GM23338 (cell line): ENCODE results near the gene PSMD4. TPM values are rescaled to one million over a fixed set of nuclear protein-coding genes. Genes with fewer than 3 reads are reported as not detected.

Experiments used
- ATAC-seq: fragments of 200-7000 bp; cut with Tn5 transposase; 3 replicates; pipeline ENCODE4 v1.9.1; 2020
- DNase-seq: peaks from one replicate; pipeline ENCODE4 v3.0.0-alpha.2; 2015; ENCODE audit warnings: low spot score
- H2AFZ ChIP-seq: fragments of 200-600 bp; sonication (generic); 2 replicates; pipeline ENCODE4 v1.8.0; 2016; ENCODE audit warnings: antibody characterized with exemption, mild to moderate bottlenecking, moderate library complexity
- H3F3A ChIP-seq: fragments of 200-600 bp; sonication (generic); replicated peaks from 2 replicates; pipeline ENCODE4 v1.8.0; 2017; ENCODE audit warnings: antibody characterized with exemption, mixed run types, low read depth
- H3K27ac ChIP-seq: fragments of 200-600 bp; sonication (generic); 2 replicates; pipeline ENCODE4 v1.6.1; 2016; ENCODE audit warnings: low read depth
- H3K27me3 ChIP-seq: fragments of 200-600 bp; sonication (generic); 2 replicates; pipeline ENCODE4 v1.8.0; 2016; ENCODE audit warnings: mild to moderate bottlenecking, mixed run types, moderate library complexity; ENCODE audit not compliant: insufficient read depth
- H3K36me3 ChIP-seq: fragments of 200-600 bp; sonication (generic); 2 replicates; pipeline ENCODE4 v1.8.0; 2016; ENCODE audit warnings: mild to moderate bottlenecking; ENCODE audit not compliant: insufficient read depth
- H3K4me1 ChIP-seq: fragments of 200-600 bp; sonication (generic); 2 replicates; pipeline ENCODE4 v1.8.0; 2016; ENCODE audit warnings: mild to moderate bottlenecking, moderate library complexity; ENCODE audit not compliant: insufficient read depth
- H3K4me2 ChIP-seq: fragments of 200-600 bp; sonication (generic); 2 replicates; pipeline ENCODE4 v1.7.1; 2017; ENCODE audit warnings: mixed run types
- H3K4me3 ChIP-seq: fragments of 200-600 bp; sonication (generic); 2 replicates; pipeline ENCODE4 v1.6.1; 2016; ENCODE audit warnings: mixed run types
- H3K79me2 ChIP-seq: fragments of 200-600 bp; sonication (generic); replicated peaks from 2 replicates; pipeline ENCODE4 v1.8.0; 2017; ENCODE audit warnings: mild to moderate bottlenecking; ENCODE audit not compliant: insufficient read depth
- H3K9me2 ChIP-seq: fragments of 200-600 bp; sonication (generic); 2 replicates; pipeline ENCODE4 v1.8.0; 2017; ENCODE audit not compliant: insufficient read depth
- H4K20me1 ChIP-seq: fragments of 200-600 bp; sonication (generic); replicated peaks from 2 replicates; pipeline ENCODE4 v1.8.0; 2017; ENCODE audit warnings: mild to moderate bottlenecking; ENCODE audit not compliant: insufficient read depth
- H3K27ac Mint-ChIP-seq: 2 replicates; pipeline ENCODE4 v1.8.0; 2020; ENCODE audit warnings: inconsistent platforms, mild to moderate bottlenecking, moderate library complexity, mixed read lengths
- H3K27me3 Mint-ChIP-seq: 3 replicates; pipeline ENCODE4 v1.8.0; 2022; ENCODE audit warnings: low read depth, mild to moderate bottlenecking, moderate library complexity, mixed read lengths, inconsistent platforms; ENCODE audit not compliant: insufficient read depth, poor library complexity
- H3K36me3 Mint-ChIP-seq: 3 replicates; pipeline ENCODE4 v1.8.0; 2021; ENCODE audit warnings: low read depth, mild to moderate bottlenecking, inconsistent platforms, moderate library complexity, mixed read lengths
- H3K4me1 Mint-ChIP-seq: 3 replicates; pipeline ENCODE4 v1.8.0; 2020; ENCODE audit warnings: mild to moderate bottlenecking, inconsistent platforms, mixed read lengths
- H3K4me3 Mint-ChIP-seq: 3 replicates; pipeline ENCODE4 v1.8.0; 2021; ENCODE audit warnings: moderate library complexity, mild to moderate bottlenecking, inconsistent platforms, mixed read lengths
- H3K9me3 Mint-ChIP-seq: 3 replicates; pipeline ENCODE4 v1.8.0; 2020; ENCODE audit warnings: moderate library complexity, mild to moderate bottlenecking, inconsistent platforms, mixed read lengths
- ETS1 ChIP-seq: IDR thresholded peaks from 2 replicates; pipeline ENCODE4 v1.6.1; 2016; ENCODE audit warnings: antibody characterized with exemption
- EZH2 ChIP-seq: fragments of 200-600 bp; sonication (generic); IDR thresholded peaks from one replicate; pipeline ENCODE4 v1.8.0; 2017; ENCODE audit warnings: antibody characterized with exemption, mild to moderate bottlenecking, low read depth; ENCODE audit not compliant: unreplicated experiment
- JUNB ChIP-seq: IDR thresholded peaks from one replicate; pipeline ENCODE4 v1.6.1; 2016; ENCODE audit warnings: antibody characterized with exemption; ENCODE audit not compliant: unreplicated experiment
- NANOG ChIP-seq: IDR thresholded peaks from 2 replicates; pipeline ENCODE4 v1.6.1; 2016; ENCODE audit warnings: antibody characterized with exemption, borderline replicate concordance
- POLR2AphosphoS5 ChIP-seq: IDR thresholded peaks from 2 replicates; pipeline ENCODE4 v1.6.1; 2016; ENCODE audit warnings: antibody characterized with exemption, low read depth
- REST ChIP-seq: IDR thresholded peaks from one replicate; pipeline ENCODE4 v1.6.1; 2018; ENCODE audit warnings: antibody characterized with exemption; ENCODE audit not compliant: unreplicated experiment
- STAT1 ChIP-seq: IDR thresholded peaks from one replicate; pipeline ENCODE4 v1.6.1; 2016; ENCODE audit warnings: antibody characterized with exemption; ENCODE audit not compliant: unreplicated experiment
- ZNF331 ChIP-seq: fragments of 250-450 bp; sonication (Bioruptor Pico); IDR thresholded peaks from 2 replicates; pipeline ENCODE4 v1.5.0; 2020; ENCODE audit warnings: low read depth, mild to moderate bottlenecking, moderate library complexity
- ZNF462 ChIP-seq: fragments of 250-450 bp; sonication (Bioruptor Pico); IDR thresholded peaks from 2 replicates; pipeline ENCODE4 v1.5.0; 2020; ENCODE audit warnings: mild to moderate bottlenecking, moderate library complexity
- polyA plus RNA-seq: library from polyadenylated mRNA; unstranded; fragments of >200 nt; fragmentation: Nextera tagmentation; extraction: Ambion mirVana; gene quantifications from 2 replicates; pipeline ENCODE4 v1.2.1, GENCODE V29; 2016
- total RNA-seq: library from RNA; depleted of rRNA; stranded (reverse); fragments of >200 nt; shearing (Covaris generic); gene quantifications from 2 replicates; pipeline ENCODE4 v1.2.3, GENCODE V29; 2014

Gene PSMD4
- total and polyA plus RNA-seq, 2 experiments from 2014 or later: 171 to 235 TPM

- no peak for TF ChIP-seq REST
- no peak for TF ChIP-seq JUNB
- TF ChIP-seq EZH2: no peak
- no peak for TF ChIP-seq POLR2AphosphoS5
- no peak for TF ChIP-seq ZNF462 (CRISPR knock-in tag)
- no peak for TF ChIP-seq NANOG
Observed at GRCh38 chr1:151238467-151238739, 16.1 kb upstream of the PSMD4 start (continued).

- Histone ChIP-seq H3K27me3 (no peaks in the 10 kb centered on the region), H3K4me2 (no peak overlapping the region), H3K36me3 (peaks cover 87% of the 10 kb centered on the region), H3K4me1 (no peaks in the 10 kb centered on the region), H3K4me3 (no peak overlapping the region), H3F3A (peaks cover 31% of the 10 kb centered on the region), H4K20me1 (peaks cover 11% of the 10 kb centered on the region), H2AFZ (no peak overlapping the region), H3K27ac (no peak overlapping the region), H3K79me2 (no peaks in the 10 kb centered on the region), H3K9me2 (no peaks in the 10 kb centered on the region)
- Mint-ChIP-seq H3K27ac (no peak overlapping the region), H3K36me3 (peaks cover 97% of the 10 kb centered on the region), H3K9me3 (no peaks in the 10 kb centered on the region), H3K4me1 (no peaks in the 10 kb centered on the region), H3K27me3 (peaks cover 6% of the 10 kb centered on the region), H3K4me3 (no peak overlapping the region)
- no peak for TF ChIP-seq STAT1
- no peak for TF ChIP-seq EZH2
- no peak for TF ChIP-seq REST
- TF ChIP-seq ZNF331: no peak
- no peak for TF ChIP-seq NANOG
- no peak for TF ChIP-seq ETS1
- TF ChIP-seq JUNB: no peak
- DNase-seq (no peak), ATAC-seq (no peak)
Observed at GRCh38 chr1:151242442-151242841, 12.1 kb upstream of the PSMD4 start.
